Stimulated activated CD4-positive, alpha-beta T cell treated with anti-CD3 and anti-CD28 coated beads, Interleukin-1b, Interleukin-23, amount 100 ng/mL, for 1 hour (primary cell): ENCODE data around the gene ATP7B.

ENCODE experiments used
- DNase-seq, 2 donors: peaks; one replicate each; pipeline ENCODE4 v3.0.0-alpha.2; 2020; ENCODE audit warnings: low read depth in 2 of 2

Gene ATP7B

DNA sequence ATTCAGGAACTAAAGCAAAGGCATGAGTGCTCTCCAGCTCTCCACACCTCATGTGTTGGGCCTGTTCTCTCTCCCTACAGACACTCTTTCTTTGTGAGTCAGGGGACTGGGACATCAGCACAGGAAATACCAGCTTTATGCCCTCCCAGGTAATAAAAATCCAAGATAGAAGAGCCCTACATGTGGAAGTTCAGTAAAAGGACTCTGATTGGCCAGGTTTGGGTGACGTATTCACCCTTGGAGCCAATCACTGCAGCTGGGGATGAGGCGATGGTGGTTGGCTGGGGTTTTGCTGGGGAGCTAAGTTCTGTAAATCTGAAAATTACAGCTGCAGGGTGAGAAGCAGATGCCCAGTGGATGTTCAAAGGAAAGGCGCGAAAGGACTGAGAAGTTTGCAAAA is 117.0 kb downstream of the ATP7B start:
- DNase-seq: no peak

DNA sequence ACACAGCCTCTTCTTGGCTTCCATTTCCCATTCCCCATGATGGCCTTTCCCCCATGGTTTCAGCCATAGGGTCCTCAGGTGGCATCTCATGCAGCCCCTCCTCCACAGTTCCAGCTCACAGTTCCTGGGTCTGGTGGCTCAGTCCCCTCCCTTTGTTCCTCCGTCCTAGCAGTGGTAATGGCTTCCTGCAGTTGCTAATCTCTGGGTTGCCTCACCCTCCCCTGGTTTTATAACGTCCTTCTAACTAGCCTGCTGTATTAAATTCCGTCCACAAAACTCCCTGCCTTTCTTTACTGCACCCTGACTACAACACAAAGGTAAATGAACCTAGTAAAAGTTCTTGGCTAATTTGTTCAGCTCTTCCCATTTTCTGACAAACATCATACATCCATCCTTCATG is 118.6 kb downstream of the ATP7B start:
- no peak for DNase-seq

DNA sequence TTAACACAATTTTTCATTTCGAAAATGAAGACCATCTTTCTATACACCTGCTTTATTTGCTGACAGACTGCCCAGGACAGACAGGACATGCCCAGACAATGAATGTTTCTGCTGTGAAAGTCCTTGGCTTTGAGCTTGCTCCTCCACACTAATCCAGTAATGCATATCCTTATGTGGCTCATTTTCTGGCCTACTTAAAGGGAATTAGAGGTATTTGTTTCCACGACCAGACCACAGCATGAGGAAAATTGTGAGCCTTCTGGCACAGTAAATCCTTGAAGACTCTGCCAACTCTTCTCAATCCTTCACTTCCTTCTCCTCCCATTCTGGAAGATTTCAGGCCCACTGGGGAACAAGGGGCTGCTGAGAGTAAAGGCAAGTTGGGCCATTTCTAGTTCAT is 123.8 kb downstream of the ATP7B start:
- no peak for DNase-seq

DNA sequence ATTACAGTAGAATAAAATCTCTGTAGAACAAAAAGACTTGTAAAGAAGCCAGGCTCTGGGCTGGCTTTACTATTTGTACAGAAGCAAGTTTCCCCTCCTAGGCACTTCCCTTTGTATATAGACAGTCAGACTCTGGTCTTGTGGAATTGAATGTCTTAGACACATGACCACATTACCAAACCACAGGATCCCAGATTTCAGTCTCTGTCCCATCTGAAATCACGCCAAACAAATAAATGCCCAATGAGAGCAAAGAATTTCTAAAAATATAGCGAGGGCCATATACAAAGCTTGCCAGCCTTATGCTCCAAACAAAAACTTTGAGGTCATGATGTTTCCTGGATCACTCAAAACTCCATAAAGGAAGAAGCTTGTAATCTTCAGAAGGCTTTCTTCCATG is 125.6 kb downstream of the ATP7B start:
- DNase-seq: no peak

DNA sequence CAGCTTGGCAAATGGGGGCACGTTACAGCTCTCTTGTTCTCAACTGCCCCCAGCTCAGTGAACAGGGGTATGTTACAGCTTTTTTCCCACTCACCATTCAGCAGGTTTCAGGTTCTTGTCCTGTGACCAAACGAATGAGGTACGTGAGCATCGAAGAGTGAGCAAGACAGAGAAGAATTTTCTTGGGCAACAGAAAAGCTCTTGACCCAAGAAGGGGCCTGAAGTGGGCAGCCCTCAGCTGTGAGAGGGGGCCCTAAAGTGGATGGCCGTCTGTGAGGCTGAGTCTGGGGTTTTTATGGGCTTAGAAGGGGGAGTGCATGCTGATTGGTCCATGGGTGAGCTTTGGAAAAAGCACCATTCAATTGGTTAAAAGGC is 128.0 kb downstream of the ATP7B start:
- no peak for DNase-seq
